Psoas muscle (tissue), 8 donors: ENCODE results near the gene OR7A17. TPM values are rescaled to one million over a fixed set of nuclear protein-coding genes. Genes with fewer than 3 reads are reported as not detected.
A peak's percentile ranks its signal among the peaks of the same experiment; 100 is the strongest.

ENCODE experiments used
- ATAC-seq, 4 donors: fragments of 200-7000 bp; cut with Tn5 transposase; one replicate each; pipeline ENCODE4 v1.9.1; 2020; ENCODE audit warnings: moderate library complexity in 3 of 4, mild to moderate bottlenecking in 2 of 4
- DNase-seq, 2 donors: peaks; one replicate each; pipeline ENCODE4 v3.0.0-alpha.2; 2020
- H3K27ac ChIP-seq: fragments of 200-600 bp; one replicate; pipeline ENCODE4 v1.8.0; 2022
- H3K27me3 ChIP-seq, 3 donors: fragments of 200-600 bp in 1 of 3; one replicate each; pipeline versions ENCODE4 v1.6.1 to v1.8.0; 2013 to 2022; ENCODE audit warnings: low read length in 2 of 3, mild to moderate bottlenecking in 2 of 3, moderate library complexity in 1 of 3; ENCODE audit not compliant: insufficient read depth in 3 of 3
- H3K36me3 ChIP-seq, 2 donors: fragments of 200-600 bp in 1 of 2; one replicate each; pipeline versions ENCODE4 v1.6.1 to v1.8.0; 2013 to 2022; ENCODE audit warnings: low read depth in 1 of 2, mild to moderate bottlenecking in 1 of 2, moderate library complexity in 1 of 2; ENCODE audit not compliant: insufficient read depth in 1 of 2
- H3K4me1 ChIP-seq: fragments of 200-600 bp; one replicate; pipeline ENCODE4 v1.8.0; 2022
- H3K4me3 ChIP-seq: fragments of 200-600 bp; one replicate; pipeline ENCODE4 v1.8.0; 2022; ENCODE audit warnings: mild to moderate bottlenecking
- H3K9me3 ChIP-seq: fragments of 200-600 bp; one replicate; pipeline ENCODE4 v1.8.0; 2022
- CTCF ChIP-seq: fragments of 200-600 bp; IDR thresholded peaks from one replicate; pipeline ENCODE4 v1.8.0; 2022; ENCODE audit warnings: antibody characterized with exemption
- WGBS, 3 donors: extraction: QIAGEN DNeasy Blood & Tissue Kit; methylation state at CpG; one replicate each; pipeline versions ENCODE4 v1.1.6 to v1.1.7; 2013; 5-methylcytosine and 5-hydroxymethylcytosine counted together
- intact Hi-C, 2 donors: fragments of 100-400 bp; cut with DNase I; formaldehyde crosslinking; loops; one replicate each; pipeline versions ENCODE4 v1.11.0 to v1.14.2; 2022
- polyA plus RNA-seq, 3 donors: library from polyadenylated mRNA; stranded (reverse); fragments of 200-250 nt; gene quantifications; one replicate each; pipeline ENCODE4 v1.2.3, GENCODE V29; 2013
- total RNA-seq, 4 donors: library from RNA; stranded (reverse); fragmentation: NEBNext Ultra II Directional in 2 of 4; extraction: Animal tissue kit (Norgen Biotek cat#: 25700) in 2 of 4; gene quantifications; one replicate each; pipeline versions ENCODE4 v1.2.1 to v1.2.4, GENCODE V29; 2021 to 2023
- donor health status: healthy with polysubstance abuse.
- donor health status: DM: no; HTN: no; CAD: no; lungs with moderate emphysema.
- donor health status: Bipolar disorder and iron deficiency.
- donor health status: healthy.
- donor health status: DM: yes; HTN: yes; CAD: no.
- donor health status: DM: no; HTN: no; CAD: no.
- donor health status: DM: no; HTN: no; CAD: no.
- donor health status: DM: yes; HTN: yes; CAD: no.

Gene OR7A17
- total and polyA plus RNA-seq, 7 donors: not detected

- DNase-seq (no peak), ATAC-seq (no peak)
- Histone ChIP-seq H3K9me3 (no peaks in the 10 kb centered on the region), H3K4me3 (no peak overlapping the region), H3K4me1 (no peaks in the 10 kb centered on the region), H3K27ac (no peak overlapping the region), H3K27me3 (no peaks in the 10 kb centered on the region), H3K36me3 (no peaks in the 10 kb centered on the region)
- no peak for TF ChIP-seq CTCF
- intact Hi-C loops: no loop called here
- WGBS, 3 donors: 21 to 23% (median 23%) methylated on average over 1 of the region's 1 CpG
Measured at GRCh38 chr19:14840206-14840605, 45.7 kb downstream of the OR7A17 start.

GRCh38 chr19:14837391-14837790 lies 48.5 kb downstream of the OR7A17 start:
- WGBS, 3 donors: 66 to 71% (median 69%) methylated on average over 4 of the region's 4 CpGs
- intact Hi-C loops: no loop called here
- ATAC-seq: no peak

GRCh38 chr19:14835011-14835410 lies 50.9 kb downstream of the OR7A17 start, which contains the start of the genes OR7A5 and OR7C1:
Gene OR7A5 (minus strand): TSS chr19:14835185. CDS start chr19:14828241, 6,944 bp downstream.
Gene OR7C1 (minus strand): TSS chr19:14835185. CDS start chr19:14800136, 35,049 bp downstream.
- TF ChIP-seq CTCF: no peak

More at GRCh38 chr19:14837391-14837790, 48.5 kb downstream of the OR7A17 start:
- H3K36me3 ChIP-seq: no peaks in the 10 kb centered on the region
- no peaks in the 10 kb centered on the region for H3K27me3 ChIP-seq
- DNase-seq: no peak
- TF ChIP-seq CTCF: no peak
- H3K4me1 ChIP-seq: no peaks in the 10 kb centered on the region
- no peak overlapping the region for H3K4me3 ChIP-seq
- no peaks in the 10 kb centered on the region for H3K9me3 ChIP-seq
- H3K27ac ChIP-seq: no peak overlapping the region

GRCh38 chr19:14830702-14831101 lies 55.2 kb downstream of the OR7A17 start:
- Histone ChIP-seq H3K27me3 (no peaks in the 10 kb centered on the region), H3K9me3 (no peaks in the 10 kb centered on the region), H3K27ac (no peak overlapping the region), H3K4me1 (no peaks in the 10 kb centered on the region), H3K36me3 (no peaks in the 10 kb centered on the region), H3K4me3 (no peak overlapping the region)
- DNase-seq: no peak
- TF ChIP-seq CTCF: no peak
- WGBS, 3 donors: 65 to 76% (median 68%) methylated on average over 4 of the region's 4 CpGs
- no peak for ATAC-seq
- intact Hi-C loops: no loop called here

More at GRCh38 chr19:14835011-14835410, 50.9 kb downstream of the OR7A17 start, which contains the start of the genes OR7A5 and OR7C1:
- intact Hi-C loops: no loop called here
- Histone ChIP-seq H3K9me3 (no peaks in the 10 kb centered on the region), H3K27me3 (no peaks in the 10 kb centered on the region), H3K27ac (no peak within 1 kb of the TSS), H3K4me1 (no peaks in the 10 kb centered on the region), H3K4me3 (no peak within 1 kb of the TSS), H3K36me3 (no peaks in the 10 kb centered on the region)
- DNase-seq (no peak), ATAC-seq (peak in 1 of 4 donors; percentile 47)
- WGBS, 3 donors: 6 to 9% (median 9%) methylated on average over 1 of the region's 1 CpG

Other genes starting within 250 kb of the OR7A17 start
- under 1 TPM in 2 of 4 donors, not detected in 2; 0.11 to 0.27 TPM for gene ADGRE3, start 211.3 kb downstream of the OR7A17 start, total RNA-seq
- not detected for gene ADGRE3, start 211.3 kb downstream of the OR7A17 start, polyA plus RNA-seq
- gene ZNF333, start 196.1 kb downstream of the OR7A17 start, total RNA-seq: 1 to 10 TPM; 6.8 to 9.7 (median 8.5) TPM
- 10 to 100 TPM in 2 of 3 donors, 1 to 10 TPM in 1; 6.9 to 16.0 (median 10.2) TPM for gene ZNF333, start 196.1 kb downstream of the OR7A17 start, polyA plus RNA-seq
- under 1 TPM; 0.56 to 0.96 (median 0.79) TPM for gene ADGRE2, start 107.6 kb downstream of the OR7A17 start, total RNA-seq
- under 1 TPM; 0.12 to 0.19 (median 0.13) TPM for gene ADGRE2, start 107.6 kb downstream of the OR7A17 start, polyA plus RNA-seq
- gene OR7A5, start 50.9 kb downstream of the OR7A17 start, total RNA-seq: not detected
- under 1 TPM; 0.01 TPM for gene OR7A5, start 50.9 kb downstream of the OR7A17 start, polyA plus RNA-seq
- gene OR7C1, start 50.9 kb downstream of the OR7A17 start, total RNA-seq: under 1 TPM in 1 of 4 donors, not detected in 3; 0.02 TPM
- gene OR7C1, start 50.9 kb downstream of the OR7A17 start, polyA plus RNA-seq: under 1 TPM in 2 of 3 donors, not detected in 1; under 0.01 to 0.04 TPM
- not detected for gene OR7A10, start 37.2 kb downstream of the OR7A17 start, total RNA-seq
- not detected for gene OR7A10, start 37.2 kb downstream of the OR7A17 start, polyA plus RNA-seq
- gene OR7C2, start 55.4 kb upstream of the OR7A17 start, total RNA-seq: not detected
- gene OR7C2, start 55.4 kb upstream of the OR7A17 start, polyA plus RNA-seq: not detected
- not detected for gene SLC1A6, start 93.7 kb upstream of the OR7A17 start, total RNA-seq
- gene SLC1A6, start 93.7 kb upstream of the OR7A17 start, polyA plus RNA-seq: not detected
- gene CASP14, start 163.3 kb upstream of the OR7A17 start, total RNA-seq: not detected
- gene CASP14, start 163.3 kb upstream of the OR7A17 start, polyA plus RNA-seq: not detected
- gene OR1I1, start 196.1 kb upstream of the OR7A17 start, total RNA-seq: not detected
- not detected for gene OR1I1, start 196.1 kb upstream of the OR7A17 start, polyA plus RNA-seq
- 1 to 10 TPM; 4.5 to 4.9 (median 4.7) TPM for gene SYDE1, start 221.3 kb upstream of the OR7A17 start, total RNA-seq
- gene SYDE1, start 221.3 kb upstream of the OR7A17 start, polyA plus RNA-seq: 1 to 10 TPM; 2.3 to 3.5 (median 2.6) TPM